A549 (cell line): ENCODE results near the gene SRSF8.

Experiments used
- EP300 ChIP-seq, 2 experiments: fragments of >200 bp; sonication (Bioruptor Twin); formaldehyde crosslinking; IDR thresholded peaks; 2 replicates in 1 of 2; 3 replicates in 1 of 2; pipeline ENCODE4 v1.6.1; 2016 to 2017
- HEYL ChIP-seq: fragments of 250-450 bp; sonication (Bioruptor Pico); IDR thresholded peaks from 2 replicates; pipeline ENCODE4 v1.8.0; 2021; ENCODE audit warnings: mild to moderate bottlenecking, moderate library complexity
- NFE2L2 ChIP-seq: fragments of 150-350 bp; conservative IDR thresholded peaks from 2 replicates; pipeline ENCODE4 v1.6.1; 2014; ENCODE audit warnings: low read length
- POLR2A ChIP-seq: IDR thresholded peaks from 2 replicates; pipeline ENCODE4 v1.6.1; 2012; ENCODE audit warnings: mild to moderate bottlenecking, low read length
- RCOR1 ChIP-seq: fragments of 150-350 bp; IDR thresholded peaks from 2 replicates; pipeline ENCODE4 v1.6.1; 2014; ENCODE audit warnings: antibody characterized with exemption, low read length, low read depth
- USF2 ChIP-seq: fragments of 450-650 bp; IDR thresholded peaks from 2 replicates; pipeline ENCODE4 v1.6.1; 2014; ENCODE audit warnings: antibody characterized with exemption
- TF ChIP-seq, protein P1 (sequence below): fragments of >200 bp; sonication (Bioruptor Twin); formaldehyde crosslinking; IDR thresholded peaks from 3 replicates; pipeline ENCODE4 v1.5.1; 2016
- TF ChIP-seq, protein P2 (sequence below): IDR thresholded peaks from 2 replicates; pipeline ENCODE4 v1.6.1; 2012
- TF ChIP-seq, protein P3 (sequence below): fragments of 150-350 bp; IDR thresholded peaks from 2 replicates; pipeline ENCODE4 v1.6.1; 2014; ENCODE audit warnings: low read depth, mild to moderate bottlenecking, low read length

DNA sequence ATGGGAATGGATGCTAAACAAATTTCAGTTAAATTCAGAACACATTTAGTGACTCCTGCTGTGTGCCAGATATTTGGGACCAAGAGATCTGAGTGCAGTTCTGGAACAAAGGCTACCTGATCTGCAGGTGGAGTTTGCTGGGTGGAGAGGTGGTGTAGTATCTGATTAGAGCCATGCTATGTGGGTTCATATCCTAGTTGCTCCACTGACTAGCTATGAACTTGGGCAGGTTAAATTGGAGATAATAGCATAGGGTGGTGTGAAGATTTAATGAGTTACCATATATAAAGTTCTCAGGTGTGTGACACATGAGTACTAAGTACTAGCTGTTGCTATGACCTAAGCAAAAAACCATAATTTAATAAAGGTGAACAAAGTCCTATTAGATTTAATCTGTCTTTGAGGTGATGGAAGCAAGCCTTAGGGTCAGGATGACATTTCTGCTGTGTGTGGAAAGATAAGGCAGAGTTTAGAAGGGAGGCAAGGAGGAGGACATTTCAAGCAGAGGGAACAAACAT, 25.0 kb downstream of the SRSF8 start:
- TF ChIP-seq, protein P1, sequence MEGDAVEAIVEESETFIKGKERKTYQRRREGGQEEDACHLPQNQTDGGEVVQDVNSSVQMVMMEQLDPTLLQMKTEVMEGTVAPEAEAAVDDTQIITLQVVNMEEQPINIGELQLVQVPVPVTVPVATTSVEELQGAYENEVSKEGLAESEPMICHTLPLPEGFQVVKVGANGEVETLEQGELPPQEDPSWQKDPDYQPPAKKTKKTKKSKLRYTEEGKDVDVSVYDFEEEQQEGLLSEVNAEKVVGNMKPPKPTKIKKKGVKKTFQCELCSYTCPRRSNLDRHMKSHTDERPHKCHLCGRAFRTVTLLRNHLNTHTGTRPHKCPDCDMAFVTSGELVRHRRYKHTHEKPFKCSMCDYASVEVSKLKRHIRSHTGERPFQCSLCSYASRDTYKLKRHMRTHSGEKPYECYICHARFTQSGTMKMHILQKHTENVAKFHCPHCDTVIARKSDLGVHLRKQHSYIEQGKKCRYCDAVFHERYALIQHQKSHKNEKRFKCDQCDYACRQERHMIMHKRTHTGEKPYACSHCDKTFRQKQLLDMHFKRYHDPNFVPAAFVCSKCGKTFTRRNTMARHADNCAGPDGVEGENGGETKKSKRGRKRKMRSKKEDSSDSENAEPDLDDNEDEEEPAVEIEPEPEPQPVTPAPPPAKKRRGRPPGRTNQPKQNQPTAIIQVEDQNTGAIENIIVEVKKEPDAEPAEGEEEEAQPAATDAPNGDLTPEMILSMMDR, result no peak
- TF ChIP-seq USF2 (no peak), POLR2A (no peak), RCOR1 (no peak), NFE2L2 (no peak), EP300 (IDR thresholded peaks at IDR 0.05) (no peak), HEYL (CRISPR knock-in tag) (no peak)
- TF ChIP-seq, protein P2, sequence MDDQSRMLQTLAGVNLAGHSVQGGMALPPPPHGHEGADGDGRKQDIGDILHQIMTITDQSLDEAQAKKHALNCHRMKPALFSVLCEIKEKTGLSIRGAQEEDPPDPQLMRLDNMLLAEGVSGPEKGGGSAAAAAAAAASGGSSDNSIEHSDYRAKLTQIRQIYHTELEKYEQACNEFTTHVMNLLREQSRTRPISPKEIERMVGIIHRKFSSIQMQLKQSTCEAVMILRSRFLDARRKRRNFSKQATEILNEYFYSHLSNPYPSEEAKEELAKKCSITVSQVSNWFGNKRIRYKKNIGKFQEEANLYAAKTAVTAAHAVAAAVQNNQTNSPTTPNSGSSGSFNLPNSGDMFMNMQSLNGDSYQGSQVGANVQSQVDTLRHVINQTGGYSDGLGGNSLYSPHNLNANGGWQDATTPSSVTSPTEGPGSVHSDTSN, result no peak
- TF ChIP-seq, protein P3, sequence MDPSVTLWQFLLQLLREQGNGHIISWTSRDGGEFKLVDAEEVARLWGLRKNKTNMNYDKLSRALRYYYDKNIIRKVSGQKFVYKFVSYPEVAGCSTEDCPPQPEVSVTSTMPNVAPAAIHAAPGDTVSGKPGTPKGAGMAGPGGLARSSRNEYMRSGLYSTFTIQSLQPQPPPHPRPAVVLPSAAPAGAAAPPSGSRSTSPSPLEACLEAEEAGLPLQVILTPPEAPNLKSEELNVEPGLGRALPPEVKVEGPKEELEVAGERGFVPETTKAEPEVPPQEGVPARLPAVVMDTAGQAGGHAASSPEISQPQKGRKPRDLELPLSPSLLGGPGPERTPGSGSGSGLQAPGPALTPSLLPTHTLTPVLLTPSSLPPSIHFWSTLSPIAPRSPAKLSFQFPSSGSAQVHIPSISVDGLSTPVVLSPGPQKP, result no peak
